Type B pancreatic cell (in vitro differentiated cells): Measurements from ENCODE around the gene ZC2HC1B. TPM values are rescaled to one million over a fixed set of nuclear protein-coding genes. Genes with fewer than 3 reads are reported as not detected.

Experiments used
- DNase-seq: peaks from one replicate; pipeline ENCODE4 v3.0.0; 2021; ENCODE audit warnings: mixed read lengths; ENCODE audit not compliant: unreplicated experiment; ENCODE audit errors: extremely low spot score
- H3K27ac Mint-ChIP-seq: 2 replicates; pipeline ENCODE4 v1.8.0; 2021; ENCODE audit warnings: mild to moderate bottlenecking, mixed read lengths
- H3K27me3 Mint-ChIP-seq: 2 replicates; pipeline ENCODE4 v1.8.0; 2021; ENCODE audit warnings: mixed read lengths
- H3K36me3 Mint-ChIP-seq: 2 replicates; pipeline ENCODE4 v1.8.0; 2021; ENCODE audit warnings: mixed read lengths
- H3K4me1 Mint-ChIP-seq: one replicate; pipeline ENCODE4 v1.8.0; 2021; ENCODE audit warnings: mixed read lengths; ENCODE audit not compliant: unreplicated experiment
- H3K4me3 Mint-ChIP-seq: 2 replicates; pipeline ENCODE4 v1.8.0; 2021; ENCODE audit warnings: mild to moderate bottlenecking, mixed read lengths
- H3K9me3 Mint-ChIP-seq: 2 replicates; pipeline ENCODE4 v1.8.0; 2021; ENCODE audit warnings: mixed read lengths
- CTCF ChIP-seq: fragments of 200-600 bp; sonication (generic); conservative IDR thresholded peaks from 2 replicates; pipeline ENCODE4 v1.5.0; 2021; ENCODE audit warnings: antibody characterized with exemption, mild to moderate bottlenecking
- total RNA-seq: library from RNA; stranded (reverse); gene quantifications from 2 replicates; pipeline ENCODE4 v1.2.1, GENCODE V29; 2021; ENCODE audit warnings: low replicate concordance

ZC2HC1B gene
- total RNA-seq, 1 donor from 2014 or later: 0.34 TPM

GRCh38 chr6:143971482-143972205, 107.4 kb downstream of the ZC2HC1B start:
- H3K4me3 Mint-ChIP-seq: peak overlapping the region; percentile 42
- no peaks in the 10 kb centered on the region for H3K27me3 Mint-ChIP-seq
- no peaks in the 10 kb centered on the region for H3K9me3 Mint-ChIP-seq
- H3K36me3 Mint-ChIP-seq: no peaks in the 10 kb centered on the region
- TF ChIP-seq CTCF: no peak
- no peak for DNase-seq
- peak overlapping the region; percentile 70 for H3K27ac Mint-ChIP-seq
- H3K4me1 Mint-ChIP-seq: peaks cover 76% of the 10 kb centered on the region

GRCh38 chr6:143973097-143973966, 109.1 kb downstream of the ZC2HC1B start:
- Mint-ChIP-seq H3K4me3 (peak overlapping the region; percentile 61), H3K27me3 (no peaks in the 10 kb centered on the region), H3K36me3 (no peaks in the 10 kb centered on the region), H3K4me1 (peaks cover 72% of the 10 kb centered on the region), H3K9me3 (no peaks in the 10 kb centered on the region), H3K27ac (peak overlapping the region; percentile 88)
- TF ChIP-seq CTCF: no peak
- no peak for DNase-seq

GRCh38 chr6:143974089-143974488, 109.8 kb downstream of the ZC2HC1B start:
- Mint-ChIP-seq H3K36me3 (no peaks in the 10 kb centered on the region), H3K27ac (peak overlapping the region; percentile 88), H3K4me3 (no peak overlapping the region), H3K27me3 (no peaks in the 10 kb centered on the region), H3K9me3 (no peaks in the 10 kb centered on the region), H3K4me1 (peaks cover 66% of the 10 kb centered on the region)
- no peak for DNase-seq
- no peak for TF ChIP-seq CTCF

GRCh38 chr6:143976806-143977349, 112.6 kb downstream of the ZC2HC1B start:
- Mint-ChIP-seq H3K27ac (no peak overlapping the region), H3K36me3 (no peaks in the 10 kb centered on the region)

GRCh38 chr6:143980921-143981320, 116.6 kb downstream of the ZC2HC1B start:
- Mint-ChIP-seq H3K36me3 (peaks cover 8% of the 10 kb centered on the region), H3K4me3 (no peak overlapping the region), H3K27me3 (no peaks in the 10 kb centered on the region), H3K27ac (no peak overlapping the region), H3K9me3 (no peaks in the 10 kb centered on the region), H3K4me1 (peaks cover 6% of the 10 kb centered on the region)
- TF ChIP-seq CTCF: no peak
- no peak for DNase-seq

More at GRCh38 chr6:143976806-143977349, 112.6 kb downstream of the ZC2HC1B start:
- Mint-ChIP-seq H3K4me3 (no peak overlapping the region), H3K4me1 (peaks cover 39% of the 10 kb centered on the region), H3K27me3 (no peaks in the 10 kb centered on the region), H3K9me3 (no peaks in the 10 kb centered on the region)
- no peak for TF ChIP-seq CTCF
- no peak for DNase-seq
